Ishikawa (cell line): ENCODE measurements around the gene GSKIP.
A peak's percentile ranks its signal among the peaks of the same experiment; 100 is the strongest.

Experiments
- CEBPB ChIP-seq: IDR thresholded peaks from 2 replicates; pipeline ENCODE4 v1.6.1; 2012
- CREB1 ChIP-seq: IDR thresholded peaks from 2 replicates; pipeline ENCODE4 v1.6.1; 2012; ENCODE audit warnings: low read depth
- EGR1 ChIP-seq: IDR thresholded peaks from 2 replicates; pipeline ENCODE4 v1.6.1; 2012
- EP300 ChIP-seq: IDR thresholded peaks from 2 replicates; pipeline ENCODE4 v1.6.1; 2012; ENCODE audit warnings: borderline replicate concordance
- FOXM1 ChIP-seq: IDR thresholded peaks from 2 replicates; pipeline ENCODE4 v1.6.1; 2012; ENCODE audit warnings: low read depth, borderline replicate concordance
- MAX ChIP-seq: IDR thresholded peaks from 2 replicates; pipeline ENCODE4 v1.6.1; 2012
- NFIC ChIP-seq: IDR thresholded peaks from 2 replicates; pipeline ENCODE4 v1.6.1; 2012
- RAD21 ChIP-seq: IDR thresholded peaks from 2 replicates; pipeline ENCODE4 v1.6.1; 2012; ENCODE audit warnings: low read depth
- REST ChIP-seq: IDR thresholded peaks from 2 replicates; pipeline ENCODE4 v1.6.1; 2012; ENCODE audit warnings: low read depth, mild to moderate bottlenecking
- TAF1 ChIP-seq: IDR thresholded peaks from 2 replicates; pipeline ENCODE4 v1.6.1; 2012; ENCODE audit warnings: low read depth, mild to moderate bottlenecking
- TCF12 ChIP-seq: IDR thresholded peaks from 2 replicates; pipeline ENCODE4 v1.6.1; 2012; ENCODE audit warnings: low read depth
- TEAD4 ChIP-seq: IDR thresholded peaks from 2 replicates; pipeline ENCODE4 v1.6.1; 2012
- USF1 ChIP-seq: IDR thresholded peaks from 2 replicates; pipeline ENCODE4 v1.6.1; 2012
- YY1 ChIP-seq: IDR thresholded peaks from 2 replicates; pipeline ENCODE4 v1.6.1; 2012; ENCODE audit warnings: low read depth
- ZBTB7A ChIP-seq: IDR thresholded peaks from 2 replicates; pipeline ENCODE4 v1.6.1; 2012; ENCODE audit warnings: low read depth

Gene GSKIP

GRCh38 chr14:96385385-96385784, 22.1 kb downstream of the GSKIP start:
- TF ChIP-seq TAF1 (no peak), EP300 (no peak), CEBPB (no peak), NFIC (no peak), ZBTB7A (no peak), FOXM1 (no peak), CREB1 (no peak), TEAD4 (no peak), YY1 (no peak), RAD21 (no peak), EGR1 (no peak), TCF12 (no peak), MAX (no peak), REST (no peak), USF1 (no peak)

GRCh38 chr14:96390965-96391292, 27.6 kb downstream of the GSKIP start:
- no peak for TF ChIP-seq EP300
- no peak for TF ChIP-seq FOXM1
- no peak for TF ChIP-seq CEBPB
- TF ChIP-seq USF1 = no peak
- no peak for TF ChIP-seq EGR1
- no peak for TF ChIP-seq NFIC

GRCh38 chr14:96391293-96392118, 28.2 kb downstream of the GSKIP start:
- peak; percentile 42; the same call in 1 of the 2 replicates for TF ChIP-seq ZBTB7A
- TF ChIP-seq REST = no peak
- peak; percentile 95 for TF ChIP-seq MAX
- TF ChIP-seq TAF1 = no peak
- TF ChIP-seq CREB1 = no peak
- TF ChIP-seq YY1 = no peak
- TF ChIP-seq NFIC = no peak

GRCh38 chr14:96393071-96393691, 29.9 kb downstream of the GSKIP start:
- TF ChIP-seq USF1 = no peak

GRCh38 chr14:96394047-96394815, 30.9 kb downstream of the GSKIP start:
- TF ChIP-seq NFIC (no peak), USF1 (no peak), ZBTB7A (no peak), RAD21 (no peak), EP300 (no peak), TEAD4 (no peak), MAX (no peak), CEBPB (no peak), TCF12 (no peak), TAF1 (no peak), CREB1 (no peak), YY1 (no peak), FOXM1 (no peak), EGR1 (no peak), REST (no peak)
